Measurements from ENCODE around the gene HNF1A. TPM values are rescaled to one million over a fixed set of nuclear protein-coding genes. Genes with fewer than 3 reads are reported as not detected.

The HNF1A gene
- total RNA-seq, 1 experiment from 2014 or later = not detected

DNA sequence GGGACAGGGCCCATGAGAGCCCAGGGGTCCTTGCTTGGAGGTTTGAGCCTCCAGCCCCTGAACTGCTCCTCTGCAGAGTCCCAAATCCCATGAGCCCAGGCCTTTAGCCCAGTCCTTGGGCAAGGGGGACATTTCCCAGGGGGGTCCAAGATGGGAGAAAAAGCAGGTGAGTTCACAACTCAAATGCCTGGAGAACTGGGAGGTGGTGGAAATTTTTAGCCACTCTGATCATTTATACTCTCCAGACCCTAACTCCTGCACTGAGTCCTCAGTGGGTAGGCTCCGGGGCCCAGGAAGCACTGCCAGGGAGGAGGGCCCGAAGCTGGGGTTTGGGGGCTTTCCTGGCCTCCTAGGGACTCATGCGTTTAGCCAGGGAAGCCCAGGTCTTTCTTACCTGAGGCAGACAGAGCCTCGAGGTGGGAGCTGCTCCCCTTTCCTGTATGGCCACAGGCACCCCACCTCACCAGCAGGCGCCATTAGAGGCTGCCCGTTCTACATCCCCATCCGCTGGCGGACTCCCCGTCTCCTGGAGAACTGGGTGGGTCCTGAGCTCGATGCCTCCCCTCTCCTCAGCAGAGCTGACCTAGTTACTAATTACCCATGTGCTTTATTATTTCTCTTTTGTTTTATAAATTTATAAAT, 998 bp downstream of the HNF1A start:
- H4K20me1 ChIP-seq (ENCODE audit: insufficient read depth) = no peaks in the 10 kb centered on the region
- peaks cover 0 to 4% of the 10 kb centered on the region in 2 experiments; a peak in 2 of 4 replicates for H3K4me1 ChIP-seq (ENCODE audit: control insufficient read depth in 1 of 2, insufficient read depth in 2 of 2, low read length in 2 of 2)
- TF ChIP-seq, protein P1, sequence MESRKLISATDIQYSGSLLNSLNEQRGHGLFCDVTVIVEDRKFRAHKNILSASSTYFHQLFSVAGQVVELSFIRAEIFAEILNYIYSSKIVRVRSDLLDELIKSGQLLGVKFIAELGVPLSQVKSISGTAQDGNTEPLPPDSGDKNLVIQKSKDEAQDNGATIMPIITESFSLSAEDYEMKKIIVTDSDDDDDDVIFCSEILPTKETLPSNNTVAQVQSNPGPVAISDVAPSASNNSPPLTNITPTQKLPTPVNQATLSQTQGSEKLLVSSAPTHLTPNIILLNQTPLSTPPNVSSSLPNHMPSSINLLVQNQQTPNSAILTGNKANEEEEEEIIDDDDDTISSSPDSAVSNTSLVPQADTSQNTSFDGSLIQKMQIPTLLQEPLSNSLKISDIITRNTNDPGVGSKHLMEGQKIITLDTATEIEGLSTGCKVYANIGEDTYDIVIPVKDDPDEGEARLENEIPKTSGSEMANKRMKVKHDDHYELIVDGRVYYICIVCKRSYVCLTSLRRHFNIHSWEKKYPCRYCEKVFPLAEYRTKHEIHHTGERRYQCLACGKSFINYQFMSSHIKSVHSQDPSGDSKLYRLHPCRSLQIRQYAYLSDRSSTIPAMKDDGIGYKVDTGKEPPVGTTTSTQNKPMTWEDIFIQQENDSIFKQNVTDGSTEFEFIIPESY (IDR thresholded peaks at IDR 0.05; ENCODE audit: extremely low read depth, insufficient replicate concordance, low read length) = no peak
- TF ChIP-seq POLR2AphosphoS5 (IDR thresholded peaks at IDR 0.05; ENCODE audit: low read depth, low read length) = no peak
- TF ChIP-seq CBX3 (IDR thresholded peaks at IDR 0.05; ENCODE audit: low read depth) = no peak
- TF ChIP-seq RAD21 (IDR thresholded peaks at IDR 0.05; ENCODE audit: low read depth) = no peak
- no peak for TF ChIP-seq EGR1 (IDR thresholded peaks at IDR 0.05; ENCODE audit: low read depth)
- TF ChIP-seq ZNF274 (IDR thresholded peaks at IDR 0.05; ENCODE audit: low read depth, low read length) = no peak
- no peak for TF ChIP-seq YY1 (IDR thresholded peaks at IDR 0.05; ENCODE audit: extremely low read depth, insufficient replicate concordance, low read depth, low read length)
- TF ChIP-seq POLR2A (IDR thresholded peaks at IDR 0.05; ENCODE audit: borderline replicate concordance, extremely low read depth, insufficient read depth, insufficient read length) = no peak
- no peak for TF ChIP-seq JUND (IDR thresholded peaks at IDR 0.05)
- TF ChIP-seq SRF (IDR thresholded peaks at IDR 0.05; ENCODE audit: low read depth) = no peak
- TF ChIP-seq CTCF (IDR thresholded peaks at IDR 0.05 in 2 of 3, conservative IDR thresholded peaks at IDR 0.05 in 1 of 3; ENCODE audit: borderline replicate concordance in 1 of 3, insufficient read depth in 1 of 3, low read depth in 2 of 3, low read length in 2 of 3) = no peak
- no peak for TF ChIP-seq ZFX (IDR thresholded peaks at IDR 0.05)
- TF ChIP-seq, protein P2, sequence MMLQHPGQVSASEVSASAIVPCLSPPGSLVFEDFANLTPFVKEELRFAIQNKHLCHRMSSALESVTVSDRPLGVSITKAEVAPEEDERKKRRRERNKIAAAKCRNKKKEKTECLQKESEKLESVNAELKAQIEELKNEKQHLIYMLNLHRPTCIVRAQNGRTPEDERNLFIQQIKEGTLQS (IDR thresholded peaks at IDR 0.05) = no peak
- no peak for TF ChIP-seq EZH2 (IDR thresholded peaks at IDR 0.05)
- TF ChIP-seq SP1 (IDR thresholded peaks at IDR 0.05; ENCODE audit: low read depth) = no peak
- no peak for TF ChIP-seq TCF7L2 (IDR thresholded peaks at IDR 0.05; ENCODE audit: borderline replicate concordance, extremely low read depth, insufficient read depth, insufficient read length)
- no peak for TF ChIP-seq MAX (IDR thresholded peaks at IDR 0.05)
- intact Hi-C loops (cut with micrococcal nuclease) = no loop called here
- no peak overlapping the region for H3K4me2 ChIP-seq (ENCODE audit: low read length)
- no peaks in the 10 kb centered on the region for H3K36me3 ChIP-seq (ENCODE audit: control insufficient read depth in 1 of 2, insufficient read depth in 2 of 2, low read length in 2 of 2)
- H3K79me2 ChIP-seq (ENCODE audit: insufficient read depth, low read length) = no peaks in the 10 kb centered on the region
- H3K9me3 ChIP-seq (ENCODE audit: control insufficient read depth in 1 of 2, insufficient read depth in 1 of 2, low read depth in 1 of 2, low read length in 2 of 2) = no peaks in the 10 kb centered on the region
- DNase-seq (ENCODE audit: low read depth, low spot score) = no peak
- ChIA-PET RAD21 (ENCODE audit: low non-redundant PET in 1 of 2, low total read pairs in 2 of 2, uncharacterized antibody in 2 of 2, unreplicated experiment in 2 of 2) (no interaction called here), CTCF (no interaction called here), POLR2A (no interaction called here)
- BruUV-seq (replicated peaks) = no TSS peak
- no peak for ATAC-seq
- no peaks in the 10 kb centered on the region for H3K9me2 ChIP-seq (ENCODE audit: insufficient read depth)
- no peak overlapping the region for H3K9ac ChIP-seq (ENCODE audit: low read length)
- H3K27ac ChIP-seq (ENCODE audit: low read depth, low read length) = no peak overlapping the region
- no peak overlapping the region for H3K4me3 ChIP-seq (replicated peaks in 1 of 2; ENCODE audit: low read depth in 1 of 2, low read length in 2 of 2)
- no peaks in the 10 kb centered on the region for H3K27me3 ChIP-seq (ENCODE audit: insufficient read depth, low read length)
- H2AFZ ChIP-seq (ENCODE audit: low read depth, low read length, poor library complexity, severe bottlenecking) = no peak overlapping the region
